ENCODE data around the gene TRIM47.

Gene TRIM47

GRCh38 chr17:75917141-75917916, 38.9 kb upstream of the TRIM47 start:
- Histone ChIP-seq H3K9ac (ENCODE audit: low read depth, low read length) (no peak overlapping the region), H3K4me1 (ENCODE audit: insufficient read depth, low read length) (no peaks in the 10 kb centered on the region), H3K9me3 (ENCODE audit: control insufficient read depth, insufficient read depth, low read length) (no peaks in the 10 kb centered on the region), H3K36me3 (ENCODE audit: insufficient read depth, low read length) (peaks cover 4% of the 10 kb centered on the region; the same call in 1 of the 2 replicates)

- H3K9ac ChIP-seq (ENCODE audit: low read depth, low read length) = no peak overlapping the region
- no peaks in the 10 kb centered on the region for H3K4me1 ChIP-seq (ENCODE audit: insufficient read depth, low read length)
- H3K9me3 ChIP-seq (ENCODE audit: control insufficient read depth, insufficient read depth, low read length) = no peaks in the 10 kb centered on the region
- peaks cover 4% of the 10 kb centered on the region; the same call in 1 of the 2 replicates for H3K36me3 ChIP-seq (ENCODE audit: insufficient read depth, low read length)
Measured at GRCh38 chr17:75915268-75915667, 36.9 kb upstream of the TRIM47 start.

GRCh38 chr17:75914643-75915267, 36.4 kb upstream of the TRIM47 start:
- Histone ChIP-seq H3K36me3 (ENCODE audit: insufficient read depth, low read length) (peaks cover 4% of the 10 kb centered on the region; the same call in 1 of the 2 replicates), H3K4me1 (ENCODE audit: insufficient read depth, low read length) (no peaks in the 10 kb centered on the region), H3K9me3 (ENCODE audit: control insufficient read depth, insufficient read depth, low read length) (no peaks in the 10 kb centered on the region), H3K9ac (ENCODE audit: low read depth, low read length) (no peak overlapping the region)

GRCh38 chr17:75913537-75914210, 35.3 kb upstream of the TRIM47 start:
- H3K9me3 ChIP-seq (ENCODE audit: control insufficient read depth, insufficient read depth, low read length) = no peaks in the 10 kb centered on the region
- no peak overlapping the region for H3K9ac ChIP-seq (ENCODE audit: low read depth, low read length)
- no peaks in the 10 kb centered on the region for H3K4me1 ChIP-seq (ENCODE audit: insufficient read depth, low read length)
- H3K36me3 ChIP-seq (ENCODE audit: insufficient read depth, low read length) = peaks cover 4% of the 10 kb centered on the region; the same call in 1 of the 2 replicates

GRCh38 chr17:75910699-75911098, 32.3 kb upstream of the TRIM47 start:
- H3K9me3 ChIP-seq (ENCODE audit: control insufficient read depth, insufficient read depth, low read length) = no peaks in the 10 kb centered on the region
- no peaks in the 10 kb centered on the region; the same call in 1 of the 2 replicates for H3K4me1 ChIP-seq (ENCODE audit: insufficient read depth, low read length)
- no peaks in the 10 kb centered on the region for H3K36me3 ChIP-seq (ENCODE audit: insufficient read depth, low read length)
- no peak overlapping the region for H3K9ac ChIP-seq (ENCODE audit: low read depth, low read length)

- H3K9ac ChIP-seq (ENCODE audit: low read depth, low read length) = no peak overlapping the region
Measured at GRCh38 chr17:75909812-75910274, 31.5 kb upstream of the TRIM47 start.

GRCh38 chr17:75909051-75909811, 30.9 kb upstream of the TRIM47 start:
- Histone ChIP-seq H3K4me1 (ENCODE audit: insufficient read depth, low read length) (no peaks in the 10 kb centered on the region; the same call in 1 of the 2 replicates), H3K9ac (ENCODE audit: low read depth, low read length) (no peak overlapping the region), H3K36me3 (ENCODE audit: insufficient read depth, low read length) (no peaks in the 10 kb centered on the region), H3K9me3 (ENCODE audit: control insufficient read depth, insufficient read depth, low read length) (no peaks in the 10 kb centered on the region)

More at GRCh38 chr17:75909812-75910274, 31.5 kb upstream of the TRIM47 start:
- H3K9me3 ChIP-seq (ENCODE audit: control insufficient read depth, insufficient read depth, low read length) = no peaks in the 10 kb centered on the region
- no peaks in the 10 kb centered on the region for H3K36me3 ChIP-seq (ENCODE audit: insufficient read depth, low read length)
- H3K4me1 ChIP-seq (ENCODE audit: insufficient read depth, low read length) = no peaks in the 10 kb centered on the region; the same call in 1 of the 2 replicates

GRCh38 chr17:75908201-75908600, 29.8 kb upstream of the TRIM47 start:
- H3K36me3 ChIP-seq (ENCODE audit: insufficient read depth, low read length) = no peaks in the 10 kb centered on the region
- no peaks in the 10 kb centered on the region; the same call in 1 of the 2 replicates for H3K4me1 ChIP-seq (ENCODE audit: insufficient read depth, low read length)
- H3K9me3 ChIP-seq (ENCODE audit: control insufficient read depth, insufficient read depth, low read length) = no peaks in the 10 kb centered on the region
- H3K9ac ChIP-seq (ENCODE audit: low read depth, low read length) = no peak overlapping the region

GRCh38 chr17:75906143-75906884, 27.9 kb upstream of the TRIM47 start:
- Histone ChIP-seq H3K9me3 (ENCODE audit: control insufficient read depth, insufficient read depth, low read length) (no peaks in the 10 kb centered on the region), H3K9ac (ENCODE audit: low read depth, low read length) (no peak overlapping the region), H3K36me3 (ENCODE audit: insufficient read depth, low read length) (peaks cover 6% of the 10 kb centered on the region; the same call in 1 of the 2 replicates), H3K4me1 (ENCODE audit: insufficient read depth, low read length) (no peaks in the 10 kb centered on the region; the same call in 1 of the 2 replicates)

- peaks cover 13% of the 10 kb centered on the region; the same call in 1 of the 2 replicates for H3K36me3 ChIP-seq (ENCODE audit: insufficient read depth, low read length)
- no peaks in the 10 kb centered on the region for H3K9me3 ChIP-seq (ENCODE audit: control insufficient read depth, insufficient read depth, low read length)
- H3K9ac ChIP-seq (ENCODE audit: low read depth, low read length) = peak within 1 kb of the TSS; percentile 78
- no peaks in the 10 kb centered on the region; the same call in 1 of the 2 replicates for H3K4me1 ChIP-seq (ENCODE audit: insufficient read depth, low read length)
Measured at GRCh38 chr17:75904749-75905521, 26.6 kb upstream of the TRIM47 start, which contains the start of gene MRPL38. Gene MRPL38 (minus strand): TSS chr17:75904884. CDS start chr17:75904875, 9 bp downstream.

GRCh38 chr17:75902406-75902805, 24.0 kb upstream of the TRIM47 start:
- H3K9me3 ChIP-seq (ENCODE audit: control insufficient read depth, insufficient read depth, low read length) = no peaks in the 10 kb centered on the region
- H3K36me3 ChIP-seq (ENCODE audit: insufficient read depth, low read length) = peaks cover 14% of the 10 kb centered on the region; the same call in 1 of the 2 replicates
- H3K4me1 ChIP-seq (ENCODE audit: insufficient read depth, low read length) = no peaks in the 10 kb centered on the region; the same call in 1 of the 2 replicates
- no peak overlapping the region for H3K9ac ChIP-seq (ENCODE audit: low read depth, low read length)

GRCh38 chr17:75901727-75902126, 23.3 kb upstream of the TRIM47 start:
- Histone ChIP-seq H3K4me1 (ENCODE audit: insufficient read depth, low read length) (no peaks in the 10 kb centered on the region; the same call in 1 of the 2 replicates), H3K36me3 (ENCODE audit: insufficient read depth, low read length) (peaks cover 14% of the 10 kb centered on the region; the same call in 1 of the 2 replicates), H3K9me3 (ENCODE audit: control insufficient read depth, insufficient read depth, low read length) (no peaks in the 10 kb centered on the region)

More at GRCh38 chr17:75901727-75902126, 23.3 kb upstream of the TRIM47 start:
- no peak overlapping the region for H3K9ac ChIP-seq (ENCODE audit: low read depth, low read length)
